Kidney tubule cell (primary cell): Measurements from ENCODE around the gene ATRN.

ENCODE experiments used
- DNase-seq: peaks from one replicate; pipeline ENCODE4 v3.0.0-alpha.2; 2018; ENCODE audit warnings: low spot score

ATRN gene

GRCh38 chr20:3678198-3678597 lies 207.4 kb downstream of the ATRN start:
- no peak for DNase-seq

GRCh38 chr20:3678856-3679720 lies 208.3 kb downstream of the ATRN start:
- DNase-seq = no peak

DNA sequence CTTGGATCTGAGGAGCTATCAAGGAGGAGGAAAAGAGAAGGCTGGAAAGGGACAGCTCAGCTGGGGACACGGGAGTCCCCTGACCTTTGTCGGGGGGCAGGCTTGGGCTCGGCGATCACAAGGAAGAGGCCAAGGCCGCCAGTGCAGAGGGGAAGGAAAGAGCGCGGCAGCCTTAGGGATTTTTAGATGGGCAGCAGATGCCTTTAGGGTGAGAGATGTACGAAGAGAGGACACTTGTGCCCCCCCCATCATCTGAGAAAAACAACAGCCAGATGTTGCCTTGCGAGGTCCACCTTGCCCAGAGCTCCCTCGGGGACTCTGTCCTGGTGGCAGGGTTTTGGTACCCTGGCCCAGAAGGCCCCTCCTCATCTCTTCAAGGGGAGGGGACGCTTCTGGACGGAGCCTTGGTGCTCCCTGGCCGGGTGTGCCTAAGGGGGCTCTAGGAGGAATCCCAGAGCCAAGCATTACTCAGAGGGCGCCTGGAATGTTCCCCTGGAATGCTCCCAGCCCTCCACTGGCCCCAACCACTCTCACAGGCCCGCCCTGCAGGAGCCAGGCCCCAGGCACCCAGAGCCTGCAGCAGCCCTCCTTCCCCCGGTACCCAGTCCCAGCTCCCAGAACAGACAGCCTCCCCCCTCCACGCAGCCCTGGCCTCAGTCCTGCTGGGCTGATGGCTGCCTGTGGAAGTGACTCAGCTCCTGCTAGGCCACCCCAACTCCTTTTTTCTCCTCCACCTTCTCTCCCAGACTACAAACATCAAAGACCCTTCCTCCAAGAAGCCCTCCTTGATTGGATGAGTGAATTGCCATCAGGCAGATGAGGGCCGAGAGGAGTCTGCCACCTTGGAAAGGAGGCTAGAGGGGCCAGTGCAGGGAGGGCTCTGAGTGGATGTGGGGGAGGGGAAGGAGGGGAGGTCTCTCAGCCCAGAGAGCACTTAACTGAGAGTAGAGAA lies 209.2 kb downstream of the ATRN start:
- no peak for DNase-seq

- DNase-seq = no peak
Observed at GRCh38 chr20:3680701-3681351, 210.0 kb downstream of the ATRN start.

DNA sequence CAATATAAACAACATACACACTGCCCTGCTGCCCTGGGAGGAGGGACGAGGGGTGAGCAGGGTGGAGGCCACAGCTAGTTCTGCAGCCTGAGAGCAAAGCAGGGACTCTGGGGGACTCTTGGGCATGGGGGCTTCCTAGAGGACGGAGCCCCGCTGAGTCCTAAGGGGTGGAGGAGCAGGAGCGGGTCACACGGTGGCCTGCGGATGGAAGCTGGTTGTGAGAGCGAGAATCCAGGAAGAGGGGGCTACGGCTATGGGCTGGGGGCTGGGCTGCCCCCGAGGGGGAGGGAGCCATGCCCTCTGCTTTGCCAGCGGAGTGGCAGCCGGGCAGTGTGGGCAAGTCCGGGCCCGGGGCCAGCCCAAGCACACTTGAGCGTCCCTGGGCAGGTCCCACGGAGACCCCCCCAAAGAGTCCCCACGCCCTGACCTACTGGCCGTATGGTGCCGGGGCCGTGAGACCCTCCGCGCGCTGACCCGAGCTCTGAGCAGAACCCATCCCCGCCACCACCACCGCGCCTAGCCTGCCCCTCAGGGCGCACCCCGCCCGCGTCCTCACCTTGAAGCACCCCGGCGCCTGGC lies 210.6 kb downstream of the ATRN start:
- no peak for DNase-seq

DNA sequence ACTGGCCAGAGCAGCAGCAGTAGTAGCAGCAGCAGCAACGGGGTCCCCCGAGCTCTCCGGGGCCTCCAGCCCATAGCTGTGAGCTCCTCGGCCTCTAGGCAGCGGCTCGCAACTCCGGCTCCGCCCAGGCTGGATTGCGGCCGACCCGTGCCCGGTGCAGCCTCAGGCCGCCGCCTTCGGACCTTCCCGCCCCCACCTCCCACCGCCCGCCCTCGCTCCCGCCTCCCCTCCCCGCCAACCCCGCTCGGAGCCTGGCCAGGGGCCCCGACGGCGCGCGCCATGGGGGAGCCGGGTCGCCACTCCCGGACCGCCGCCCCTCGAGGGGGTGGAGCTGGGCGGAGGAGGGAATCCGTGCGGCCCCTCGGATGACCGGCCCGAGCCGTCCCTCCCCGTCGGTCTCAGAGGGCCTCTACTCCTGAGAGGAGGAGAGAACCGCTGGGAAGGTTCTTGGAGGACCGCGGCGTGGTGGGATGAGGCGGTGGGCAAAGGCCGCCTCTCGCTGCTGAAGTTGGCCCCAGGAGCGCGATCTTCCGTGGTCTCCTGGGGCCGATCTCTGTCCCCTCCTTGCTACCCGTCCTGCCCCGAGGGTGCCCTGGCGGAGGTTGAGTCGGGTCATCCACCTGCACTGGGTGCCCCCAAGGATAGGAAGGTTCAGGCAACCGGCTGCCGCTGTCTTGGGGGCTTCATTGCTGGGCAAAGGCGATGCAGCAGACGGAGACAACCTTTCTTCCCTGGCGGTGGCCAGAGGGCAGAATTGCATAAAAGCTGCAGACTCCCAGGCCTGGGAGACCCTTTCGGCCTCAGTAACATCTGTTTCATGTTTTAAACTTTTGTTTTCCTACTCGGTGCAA lies 211.3 kb downstream of the ATRN start, which contains the start of gene ADAM33:
Gene ADAM33, minus strand, starts transcription at position 80 of the 851 bp plus-strand sequence. Its CDS starts 6 bp downstream, at position 74.
- DNase-seq = no peak

GRCh38 chr20:3685341-3685740 lies 214.5 kb downstream of the ATRN start:
- DNase-seq = no peak

GRCh38 chr20:3686421-3686820 lies 215.6 kb downstream of the ATRN start:
- DNase-seq = no peak

DNA sequence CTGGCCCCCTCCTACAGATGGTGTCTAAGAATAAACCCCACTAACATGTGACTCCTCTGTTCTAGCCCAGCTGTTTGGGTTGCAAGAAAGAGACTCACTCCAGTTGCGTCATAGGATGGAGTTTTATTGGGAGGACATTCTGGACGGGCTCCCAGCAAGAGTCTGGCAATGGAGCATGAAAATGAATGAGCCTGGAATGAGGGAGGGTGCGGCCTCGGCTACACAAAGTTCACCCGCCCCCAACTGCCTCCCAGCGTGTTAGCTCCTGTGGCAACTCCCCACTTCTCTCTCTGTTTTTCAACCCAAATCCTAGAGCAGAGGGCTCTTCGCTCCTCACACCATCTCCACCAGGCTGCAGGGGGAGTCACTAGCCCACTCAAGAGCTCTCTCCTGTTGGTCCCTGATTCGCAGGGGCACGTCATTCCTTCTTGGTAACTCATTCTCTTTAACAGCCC lies 216.1 kb downstream of the ATRN start:
- peak; percentile 66 for DNase-seq

DNA sequence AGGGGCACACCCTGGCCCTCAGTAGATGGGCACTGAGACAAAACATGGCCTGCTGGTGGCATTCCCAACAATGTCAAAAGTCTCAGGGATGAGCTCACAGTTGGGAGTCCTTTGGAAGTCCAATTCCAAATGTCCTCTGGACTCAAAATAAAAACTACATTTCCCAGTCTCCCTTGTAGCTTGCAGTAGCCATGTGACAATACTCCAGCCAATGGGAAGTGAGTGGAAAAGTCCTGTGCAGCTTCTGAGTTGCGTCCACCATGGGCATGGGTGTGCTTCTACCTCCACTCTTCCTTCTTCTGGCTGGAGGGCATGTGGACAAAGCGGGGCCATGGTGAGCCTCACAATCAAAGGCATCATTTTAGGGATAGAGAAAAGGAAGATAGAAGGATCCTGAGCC lies 216.8 kb downstream of the ATRN start:
- DNase-seq = peak; percentile 27

DNA sequence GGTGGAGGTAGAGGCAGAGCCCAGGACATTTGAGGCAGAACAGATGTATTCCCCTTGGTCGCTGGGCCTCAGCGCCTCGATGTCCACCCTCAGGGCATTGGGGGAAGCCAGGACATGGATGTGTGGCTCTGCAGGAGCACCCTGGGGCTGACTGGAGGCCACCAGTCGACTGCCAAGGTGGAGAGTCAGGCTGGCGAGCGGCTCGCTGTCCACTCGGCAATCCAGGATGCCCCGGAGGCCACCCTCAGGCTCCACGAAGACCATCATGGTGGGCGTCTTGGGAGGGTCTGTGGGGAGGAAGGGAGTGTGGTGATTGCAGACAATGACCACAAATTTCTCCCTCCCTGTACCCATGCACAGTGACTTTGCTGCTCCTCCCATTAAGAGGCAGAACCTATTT lies 219.2 kb downstream of the ATRN start:
- no peak for DNase-seq

GRCh38 chr20:3690413-3690812 lies 219.6 kb downstream of the ATRN start:
- DNase-seq = no peak

DNA sequence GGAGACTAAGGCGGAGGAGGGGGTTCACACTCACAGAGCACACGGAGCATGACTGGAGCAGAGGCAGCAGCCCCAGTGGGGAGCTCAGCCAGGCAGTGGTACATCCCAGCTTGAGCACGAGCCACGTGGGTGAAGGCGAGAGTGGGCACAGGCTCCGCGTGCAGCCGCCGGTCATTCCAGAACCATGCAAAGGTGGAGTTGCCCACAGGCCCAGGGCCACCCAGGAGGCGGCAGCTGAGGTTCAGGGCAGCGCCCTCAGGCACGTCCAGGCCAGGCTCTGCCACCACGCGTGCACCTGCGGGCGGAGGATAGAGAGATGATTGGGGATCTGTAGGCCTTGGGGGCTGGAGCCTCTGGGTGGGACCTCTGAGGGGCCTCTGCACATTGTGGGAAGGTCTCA lies 220.5 kb downstream of the ATRN start:
- no peak for DNase-seq

- DNase-seq = no peak
Observed at GRCh38 chr20:3691897-3692296, 221.1 kb downstream of the ATRN start.

- DNase-seq = no peak
Observed at GRCh38 chr20:3692706-3693294, 222.0 kb downstream of the ATRN start.

DNA sequence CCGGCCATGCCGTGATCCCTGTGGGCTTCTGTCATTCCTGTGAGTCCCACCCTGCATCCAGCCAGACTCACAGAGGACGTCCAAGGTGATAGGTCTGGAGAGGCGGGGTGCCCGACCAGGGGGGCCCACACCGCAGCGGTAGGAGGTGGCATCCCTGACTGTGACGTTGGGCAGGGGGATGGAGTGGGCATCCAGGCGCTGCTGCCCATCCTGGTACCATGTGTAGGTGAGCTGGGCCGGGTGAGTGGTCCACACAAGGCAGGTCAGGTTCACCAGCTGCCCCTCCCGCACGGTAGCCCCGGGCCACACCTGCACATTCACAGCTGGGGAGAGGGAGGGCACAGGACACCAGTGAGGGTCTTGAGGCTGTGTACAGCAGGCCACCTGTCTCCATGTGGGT lies 222.6 kb downstream of the ATRN start:
- DNase-seq = no peak

- no peak for DNase-seq
Observed at GRCh38 chr20:3694864-3695263, 224.0 kb downstream of the ATRN start.

GRCh38 chr20:3696200-3696599 lies 225.4 kb downstream of the ATRN start:
- DNase-seq = no peak

DNA sequence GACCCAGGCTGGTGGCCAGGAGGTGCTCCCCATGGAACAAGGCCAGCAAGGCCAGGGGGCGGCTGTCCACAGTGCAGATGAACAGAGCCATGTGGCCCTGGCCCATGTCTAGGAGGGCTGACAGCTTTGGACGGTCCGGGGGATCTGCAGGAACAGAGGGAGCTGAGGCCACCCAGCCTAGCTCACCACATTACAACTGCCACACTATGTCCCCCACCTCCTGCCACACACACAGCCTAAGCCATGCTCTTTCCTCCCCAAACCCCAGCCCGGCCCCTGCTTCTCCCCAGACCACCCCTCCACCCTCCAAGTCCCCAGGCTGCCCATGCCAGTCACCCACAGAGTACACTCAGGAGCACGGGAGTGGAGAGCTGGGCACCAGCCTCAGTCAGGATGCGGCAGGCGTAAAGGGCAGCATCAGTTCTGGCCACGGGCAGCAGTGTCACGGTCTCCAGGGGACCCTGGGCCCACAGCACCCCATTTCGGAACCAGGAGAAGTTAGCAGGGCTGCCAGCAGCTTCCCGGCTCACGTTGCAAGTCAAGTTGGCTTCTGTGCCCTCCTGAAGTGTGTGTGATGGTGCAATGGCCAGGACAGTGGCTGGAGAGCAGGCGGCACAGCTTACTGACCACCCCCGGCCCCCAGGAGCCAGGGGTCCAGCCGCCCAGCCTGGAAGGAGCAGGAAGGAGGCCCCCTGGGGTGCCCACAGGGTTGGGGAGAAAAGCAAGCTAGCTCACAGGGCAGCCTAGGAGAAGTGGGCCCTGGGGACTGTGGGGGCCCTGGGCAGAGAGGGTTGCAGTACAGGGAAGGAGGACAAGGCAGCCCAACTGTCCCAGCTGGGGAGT lies 226.1 kb downstream of the ATRN start:
- no peak for DNase-seq
